Vagina (tissue), 2 donors: Measurements from ENCODE around the gene PSME1. TPM values are rescaled to one million over a fixed set of nuclear protein-coding genes. Genes with fewer than 3 reads are reported as not detected.

Experiments
- DNase-seq, 2 donors: peaks; one replicate each; pipeline ENCODE4 v3.0.0-alpha.2; 2017; ENCODE audit errors: extremely low spot score in 2 of 2
- H3K27ac ChIP-seq: fragments of 200-600 bp; sonication (generic); one replicate; pipeline ENCODE4 v1.5.1; 2019
- H3K27me3 ChIP-seq: fragments of 200-600 bp; sonication (generic); one replicate; pipeline ENCODE4 v1.5.1; 2019
- H3K36me3 ChIP-seq, 2 donors: fragments of 200-600 bp; sonication (generic); one replicate each; pipeline ENCODE4 v1.5.1; 2017 to 2019
- H3K4me1 ChIP-seq: fragments of 200-600 bp; sonication (generic); one replicate; pipeline ENCODE4 v1.5.1; 2019
- H3K4me3 ChIP-seq, 2 donors: fragments of 200-600 bp; sonication (generic); 1 replicate in 1 of 2; 2 replicates in 1 of 2; pipeline ENCODE4 v1.5.1; 2016 to 2019
- H3K9me3 ChIP-seq: fragments of 200-600 bp; sonication (generic); one replicate; pipeline ENCODE4 v1.5.1; 2019
- POLR2A ChIP-seq, 2 donors: fragments of 450-650 bp; IDR thresholded peaks; one replicate each; pipeline ENCODE4 v1.6.1; 2017; ENCODE audit warnings: antibody characterized with exemption in 2 of 2, mild to moderate bottlenecking in 2 of 2, moderate library complexity in 2 of 2
- POLR2AphosphoS5 ChIP-seq, 2 donors: sonication (generic); formaldehyde crosslinking; IDR thresholded peaks; one replicate each; pipeline ENCODE4 v1.9.0; 2017; ENCODE audit warnings: antibody characterized with exemption in 2 of 2, mild to moderate bottlenecking in 2 of 2, low read depth in 1 of 2; ENCODE audit not compliant: insufficient read depth in 1 of 2
- intact Hi-C: fragments of 100-400 bp; cut with DNase I; formaldehyde crosslinking; loops from one replicate; pipeline ENCODE4 v1.15.1; 2023
- total RNA-seq: library from RNA; depleted of rRNA; stranded (reverse); fragments of >200 nt; gene quantifications from one replicate; pipeline ENCODE4 v1.2.3, GENCODE V29; 2016
- TF ChIP-seq, protein P1 (sequence below), 3 experiments: fragments of 450-650 bp in 2 of 3; fragments of 200-600 bp in 1 of 3; sonication (generic) in 1 of 3; IDR thresholded peaks; one replicate each; pipeline ENCODE4 v1.5.1; 2017 to 2019; ENCODE audit warnings: antibody characterized with exemption in 3 of 3, mild to moderate bottlenecking in 2 of 3, moderate library complexity in 2 of 3

PSME1 gene
- total RNA-seq, 1 donor from 2014 or later, result 118 TPM

DNA sequence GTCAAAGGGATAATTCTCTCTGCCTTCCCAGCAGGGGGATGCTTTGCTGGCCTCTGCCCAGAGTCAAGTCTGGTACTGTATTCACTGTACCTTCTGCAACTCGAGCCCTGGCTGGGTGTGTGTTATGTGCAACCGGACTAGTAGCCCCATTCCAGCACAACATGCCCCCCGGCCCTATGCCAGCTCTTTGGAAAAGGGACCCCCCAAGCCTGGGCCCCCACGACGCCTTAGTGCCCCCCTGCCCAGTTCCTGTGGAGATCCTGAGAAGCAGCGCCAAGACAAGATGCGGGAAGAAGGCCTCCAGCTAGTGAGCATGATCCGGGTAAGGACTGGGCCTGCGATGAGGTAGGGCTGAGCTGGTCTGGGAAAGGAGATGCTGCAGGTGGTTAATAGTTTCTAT is 14.6 kb downstream of the PSME1 start:
- Histone ChIP-seq H3K4me3 (no peak overlapping the region), H3K27me3 (no peaks in the 10 kb centered on the region), H3K4me1 (peaks cover 24% of the 10 kb centered on the region), H3K36me3 (peaks cover 0 to 63% of the 10 kb centered on the region in 2 donors), H3K27ac (no peak overlapping the region), H3K9me3 (no peaks in the 10 kb centered on the region)
- intact Hi-C loops, result no loop called here
- DNase-seq, result no peak
- TF ChIP-seq POLR2AphosphoS5 (IDR thresholded peaks at IDR 0.05; ENCODE audit: insufficient read depth in 1 of 2, low read depth in 1 of 2), result no peak
- TF ChIP-seq, protein P1, sequence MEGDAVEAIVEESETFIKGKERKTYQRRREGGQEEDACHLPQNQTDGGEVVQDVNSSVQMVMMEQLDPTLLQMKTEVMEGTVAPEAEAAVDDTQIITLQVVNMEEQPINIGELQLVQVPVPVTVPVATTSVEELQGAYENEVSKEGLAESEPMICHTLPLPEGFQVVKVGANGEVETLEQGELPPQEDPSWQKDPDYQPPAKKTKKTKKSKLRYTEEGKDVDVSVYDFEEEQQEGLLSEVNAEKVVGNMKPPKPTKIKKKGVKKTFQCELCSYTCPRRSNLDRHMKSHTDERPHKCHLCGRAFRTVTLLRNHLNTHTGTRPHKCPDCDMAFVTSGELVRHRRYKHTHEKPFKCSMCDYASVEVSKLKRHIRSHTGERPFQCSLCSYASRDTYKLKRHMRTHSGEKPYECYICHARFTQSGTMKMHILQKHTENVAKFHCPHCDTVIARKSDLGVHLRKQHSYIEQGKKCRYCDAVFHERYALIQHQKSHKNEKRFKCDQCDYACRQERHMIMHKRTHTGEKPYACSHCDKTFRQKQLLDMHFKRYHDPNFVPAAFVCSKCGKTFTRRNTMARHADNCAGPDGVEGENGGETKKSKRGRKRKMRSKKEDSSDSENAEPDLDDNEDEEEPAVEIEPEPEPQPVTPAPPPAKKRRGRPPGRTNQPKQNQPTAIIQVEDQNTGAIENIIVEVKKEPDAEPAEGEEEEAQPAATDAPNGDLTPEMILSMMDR (IDR thresholded peaks at IDR 0.05), result no peak
- no peak for TF ChIP-seq POLR2A (IDR thresholded peaks at IDR 0.05)

DNA sequence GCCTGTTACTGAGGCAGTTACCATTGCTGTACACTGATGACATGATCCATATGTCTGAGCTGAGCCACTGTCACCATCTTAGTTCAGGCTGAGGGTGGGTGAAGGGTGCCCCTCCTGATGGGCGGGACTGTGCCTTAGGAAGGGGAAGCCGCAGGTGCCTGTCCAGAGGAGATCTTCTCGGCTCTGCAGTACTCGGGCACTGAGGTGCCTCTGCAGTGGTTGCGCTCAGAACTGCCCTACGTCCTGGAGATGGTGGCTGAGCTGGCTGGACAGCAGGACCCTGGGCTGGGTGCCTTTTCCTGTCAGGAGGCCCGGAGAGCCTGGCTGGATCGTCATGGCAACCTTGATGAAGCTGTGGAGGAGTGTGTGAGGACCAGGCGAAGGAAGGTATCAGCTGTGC is 15.0 kb downstream of the PSME1 start:
- intact Hi-C loops, result no loop called here
- no peak for TF ChIP-seq POLR2AphosphoS5 (IDR thresholded peaks at IDR 0.05; ENCODE audit: insufficient read depth in 1 of 2, low read depth in 1 of 2)
- TF ChIP-seq, protein P1 (IDR thresholded peaks at IDR 0.05), result no peak
- TF ChIP-seq POLR2A (IDR thresholded peaks at IDR 0.05), result no peak
- peaks cover 20% of the 10 kb centered on the region for H3K4me1 ChIP-seq
- no peaks in the 10 kb centered on the region for H3K9me3 ChIP-seq
- H3K27me3 ChIP-seq, result no peaks in the 10 kb centered on the region
- H3K4me3 ChIP-seq, result no peak overlapping the region
- H3K27ac ChIP-seq, result no peak overlapping the region
- DNase-seq, result no peak
- peaks cover 0 to 67% of the 10 kb centered on the region in 2 donors for H3K36me3 ChIP-seq

DNA sequence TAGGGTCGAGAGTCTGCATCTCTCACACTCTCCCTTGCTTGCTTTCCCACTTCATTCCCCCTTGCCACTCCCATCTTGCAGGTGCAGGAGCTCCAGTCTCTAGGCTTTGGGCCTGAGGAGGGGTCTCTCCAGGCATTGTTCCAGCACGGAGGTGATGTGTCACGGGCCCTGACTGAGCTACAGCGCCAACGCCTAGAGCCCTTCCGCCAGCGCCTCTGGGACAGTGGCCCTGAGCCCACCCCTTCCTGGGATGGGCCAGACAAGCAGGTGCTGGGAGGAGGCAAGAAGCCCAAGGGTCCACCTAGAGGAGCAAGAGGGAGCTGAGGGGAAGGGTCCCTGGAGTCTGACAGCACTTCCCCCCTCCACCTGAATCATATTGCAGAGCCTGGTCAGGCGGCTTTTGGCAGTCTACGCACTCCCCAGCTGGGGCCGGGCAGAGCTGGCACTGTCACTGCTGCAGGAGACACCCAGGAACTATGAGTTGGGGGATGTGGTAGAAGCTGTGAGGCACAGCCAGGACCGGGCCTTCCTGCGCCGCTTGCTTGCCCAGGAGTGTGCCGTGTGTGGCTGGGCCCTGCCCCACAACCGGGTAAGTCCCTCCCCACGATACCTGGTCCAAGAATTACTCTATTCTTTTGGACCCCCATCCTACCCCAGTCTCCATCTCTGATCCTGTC is 15.5 kb downstream of the PSME1 start:
- H3K36me3 ChIP-seq, result peaks cover 0 to 72% of the 10 kb centered on the region in 2 donors
- no peaks in the 10 kb centered on the region for H3K27me3 ChIP-seq
- peaks cover 17% of the 10 kb centered on the region for H3K4me1 ChIP-seq
- no peaks in the 10 kb centered on the region for H3K9me3 ChIP-seq
- no peak for DNase-seq
- TF ChIP-seq POLR2A (IDR thresholded peaks at IDR 0.05) (no peak), POLR2AphosphoS5 (IDR thresholded peaks at IDR 0.05; ENCODE audit: insufficient read depth in 1 of 2, low read depth in 1 of 2) (no peak)
- TF ChIP-seq, protein P1 (IDR thresholded peaks at IDR 0.05), result no peak
- H3K4me3 ChIP-seq, result no peak overlapping the region
- no peak overlapping the region for H3K27ac ChIP-seq
- intact Hi-C loops, result no loop called here

DNA sequence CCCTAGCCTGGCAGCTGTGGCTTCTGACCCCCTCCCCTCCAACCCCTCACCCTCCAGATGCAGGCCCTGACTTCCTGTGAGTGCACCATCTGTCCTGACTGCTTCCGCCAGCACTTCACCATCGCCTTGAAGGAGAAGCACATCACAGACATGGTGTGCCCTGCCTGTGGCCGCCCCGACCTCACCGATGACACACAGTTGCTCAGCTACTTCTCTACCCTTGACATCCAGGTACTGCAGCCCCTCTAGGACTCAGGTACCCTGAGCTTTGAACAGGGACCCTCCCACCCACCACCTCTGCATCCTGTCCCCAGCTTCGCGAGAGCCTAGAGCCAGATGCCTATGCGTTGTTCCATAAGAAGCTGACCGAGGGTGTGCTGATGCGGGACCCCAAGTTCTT is 19.1 kb downstream of the PSME1 start:
- Histone ChIP-seq H3K27ac (no peak overlapping the region), H3K4me1 (no peaks in the 10 kb centered on the region), H3K36me3 (peaks cover 0 to 79% of the 10 kb centered on the region in 2 donors), H3K27me3 (no peaks in the 10 kb centered on the region), H3K9me3 (no peaks in the 10 kb centered on the region), H3K4me3 (no peak overlapping the region)
- intact Hi-C loops, result no loop called here
- no peak for DNase-seq
- TF ChIP-seq, protein P1 (IDR thresholded peaks at IDR 0.05), result no peak
- TF ChIP-seq POLR2A (IDR thresholded peaks at IDR 0.05), result no peak

DNA sequence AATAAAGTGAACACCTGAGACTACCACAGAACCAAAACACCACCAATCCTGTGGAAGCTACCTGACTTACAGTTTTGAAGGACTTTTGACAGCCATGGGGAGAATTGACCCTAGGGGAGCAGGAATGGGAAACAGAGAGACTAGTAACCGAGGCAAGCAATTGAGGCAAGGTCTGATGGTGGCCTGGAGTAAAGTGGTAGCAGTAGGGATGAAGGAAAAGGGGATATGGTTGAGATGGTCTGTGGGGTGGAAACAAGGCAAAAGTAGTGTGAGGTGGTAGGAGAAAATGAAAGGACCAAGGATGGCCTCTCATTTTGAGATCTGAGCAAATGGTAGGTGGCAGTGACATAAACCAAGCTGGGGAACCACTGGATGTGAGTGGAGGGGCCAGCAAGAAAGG is 20.8 kb downstream of the PSME1 start:
- no peak for DNase-seq
- Histone ChIP-seq H3K27ac (no peak overlapping the region), H3K4me3 (no peak overlapping the region), H3K9me3 (no peaks in the 10 kb centered on the region), H3K36me3 (peaks cover 0 to 62% of the 10 kb centered on the region in 2 donors), H3K27me3 (no peaks in the 10 kb centered on the region), H3K4me1 (peaks cover 9% of the 10 kb centered on the region)
- no peak for TF ChIP-seq POLR2A (IDR thresholded peaks at IDR 0.05)
- TF ChIP-seq, protein P1 (IDR thresholded peaks at IDR 0.05), result no peak
- TF ChIP-seq POLR2AphosphoS5 (IDR thresholded peaks at IDR 0.05; ENCODE audit: insufficient read depth in 1 of 2, low read depth in 1 of 2), result no peak
- intact Hi-C loops, result no loop called here
